Effector CD4-positive, alpha-beta T cell (primary cell): Measurements from ENCODE around the gene HCFC2.

Experiments
- DNase-seq: peaks from one replicate; pipeline ENCODE4 v3.0.0-alpha.2; 2020

Gene HCFC2

GRCh38 chr12:104126548-104126947, 62.2 kb downstream of the HCFC2 start:
- no peak for DNase-seq

- DNase-seq: no peak
Observed at GRCh38 chr12:104130760-104131159, 66.4 kb downstream of the HCFC2 start.

GRCh38 chr12:104131609-104132008, 67.3 kb downstream of the HCFC2 start:
- no peak for DNase-seq

DNA sequence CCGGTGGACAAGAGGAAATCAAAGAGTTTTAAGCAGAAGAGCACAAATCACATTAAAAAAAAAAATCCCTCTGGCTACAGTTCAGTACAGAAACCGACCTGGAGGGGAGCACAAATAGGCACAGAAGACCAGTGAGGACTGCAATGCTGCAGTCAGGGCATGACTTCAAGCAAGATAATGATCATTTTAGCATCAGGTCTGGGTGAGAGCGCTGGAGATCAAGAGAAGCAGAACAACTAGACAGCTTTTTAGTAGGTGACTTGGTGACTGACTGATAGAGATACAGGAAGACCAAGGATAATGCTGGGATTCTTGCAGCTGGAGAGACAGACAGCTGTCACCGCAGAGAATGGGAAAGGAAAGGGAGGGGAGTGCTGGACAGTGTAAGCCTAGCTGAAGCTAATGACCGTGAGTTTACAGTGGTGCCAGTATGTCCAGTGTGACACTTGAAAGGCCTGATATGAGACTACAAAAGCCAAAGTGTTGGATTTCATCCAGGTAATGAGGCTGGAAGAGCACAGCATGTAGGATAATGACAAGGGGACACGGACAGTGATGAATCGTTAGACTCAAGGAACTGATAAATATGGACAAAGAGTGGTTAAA, 68.1 kb downstream of the HCFC2 start:
- DNase-seq: no peak

- DNase-seq: no peak
Observed at GRCh38 chr12:104133321-104133720, 69.0 kb downstream of the HCFC2 start.

DNA sequence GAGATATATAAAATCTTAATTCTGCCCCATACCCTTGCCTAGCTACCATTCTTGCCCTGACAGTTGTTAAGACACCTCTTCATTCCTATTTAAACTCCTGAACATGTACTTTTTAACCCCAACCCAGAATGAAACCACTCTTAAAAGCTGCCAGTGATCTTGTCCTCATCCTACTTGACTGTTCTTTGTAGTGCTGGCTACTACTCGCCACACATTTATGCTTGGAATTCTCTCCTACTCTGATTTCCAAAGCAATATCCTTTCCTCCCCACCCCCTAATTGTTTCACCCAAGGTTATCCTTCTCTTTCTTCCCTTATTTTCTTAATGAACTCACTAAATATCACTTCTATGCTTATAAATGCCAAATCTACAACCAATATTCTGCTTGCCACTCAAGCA, 69.5 kb downstream of the HCFC2 start:
- no peak for DNase-seq

DNA sequence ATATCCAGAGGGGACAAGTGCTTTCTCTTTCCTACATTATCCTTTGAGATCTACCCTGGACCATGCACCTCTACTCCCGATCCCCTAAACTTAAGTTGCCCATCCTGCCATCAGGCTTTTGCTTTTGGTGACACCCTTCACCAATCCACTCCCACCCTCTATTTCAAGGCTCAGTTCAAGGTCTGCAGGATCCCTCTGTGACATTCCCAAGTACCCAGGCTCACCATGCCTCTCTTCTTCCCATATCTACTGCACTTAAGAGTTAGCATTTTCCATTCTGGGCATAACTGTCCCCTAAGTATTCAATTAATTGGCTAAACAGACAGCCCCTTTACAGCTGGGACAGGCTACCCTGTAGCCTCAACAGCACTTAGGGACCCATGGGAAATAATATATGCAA, 70.6 kb downstream of the HCFC2 start:
- no peak for DNase-seq

- no peak for DNase-seq
Observed at GRCh38 chr12:104136577-104136976, 72.2 kb downstream of the HCFC2 start.

DNA sequence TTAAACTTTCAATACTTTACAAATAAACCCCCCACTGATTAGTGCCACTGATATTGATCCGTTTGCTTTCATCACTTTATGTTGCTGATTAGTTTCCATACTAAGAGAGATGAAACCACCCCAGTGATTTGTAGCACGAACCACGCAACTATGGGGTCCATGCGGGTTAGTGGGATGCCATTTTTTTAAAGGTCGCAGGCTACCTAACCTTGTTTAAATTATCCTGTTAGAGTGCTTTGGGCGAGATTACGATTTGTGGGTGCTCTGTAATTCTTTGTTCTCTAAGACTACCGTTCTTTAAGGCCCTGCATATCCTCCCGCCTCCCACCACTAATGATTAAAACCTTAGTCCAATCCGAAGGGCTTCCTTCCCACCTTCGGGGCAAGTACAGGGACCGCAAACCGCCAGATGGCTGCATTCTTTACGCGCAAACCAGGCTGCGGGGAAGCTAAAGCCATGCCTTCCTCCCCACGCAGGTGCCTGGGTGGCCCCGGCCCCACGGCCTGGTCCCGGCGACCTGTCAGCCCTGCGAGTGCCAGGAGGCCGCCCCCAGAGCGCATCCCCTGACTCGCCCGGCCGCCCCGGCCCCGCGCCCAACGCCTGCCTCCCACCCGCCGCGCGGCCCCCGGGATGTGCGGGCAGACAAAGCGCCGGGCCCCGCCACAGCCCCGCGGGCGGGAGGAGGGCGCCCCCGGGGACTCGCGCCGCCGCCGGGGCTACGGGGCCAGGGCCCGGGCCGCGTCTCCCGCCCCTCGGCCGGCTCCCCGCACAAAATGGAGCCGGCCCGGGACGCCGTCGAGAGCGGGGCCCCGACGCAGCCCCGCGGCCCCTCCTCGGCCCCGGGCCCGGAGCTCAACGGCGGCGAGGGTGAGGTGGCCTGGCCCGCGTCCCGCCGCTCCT, 72.9 kb downstream of the HCFC2 start:
- peak; percentile 28 for DNase-seq

GRCh38 chr12:104137902-104138796, 73.8 kb downstream of the HCFC2 start, which contains the start of gene NFYB:
TSS of gene NFYB (minus strand) at chr12:104138210. CDS start at chr12:104135453, 2,757 bp downstream.
- DNase-seq: peak; percentile 90

DNA sequence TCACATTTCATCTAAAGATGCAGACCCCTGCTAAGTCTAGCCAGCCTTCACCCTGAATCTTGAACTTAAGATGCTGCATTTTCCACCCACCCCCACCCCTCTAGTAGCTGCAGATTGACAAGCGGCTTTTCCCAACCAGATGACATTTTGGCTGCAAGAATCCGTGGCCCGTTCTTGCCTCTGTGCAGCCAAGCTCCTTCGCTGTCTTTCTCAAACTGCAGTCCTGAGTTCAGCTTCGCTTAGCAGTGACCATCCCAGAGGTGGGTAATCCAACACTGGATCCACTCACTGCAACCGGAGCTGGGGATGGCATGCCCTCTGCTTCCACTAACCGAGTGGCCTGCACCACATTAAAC, 74.4 kb downstream of the HCFC2 start:
- DNase-seq: no peak

DNA sequence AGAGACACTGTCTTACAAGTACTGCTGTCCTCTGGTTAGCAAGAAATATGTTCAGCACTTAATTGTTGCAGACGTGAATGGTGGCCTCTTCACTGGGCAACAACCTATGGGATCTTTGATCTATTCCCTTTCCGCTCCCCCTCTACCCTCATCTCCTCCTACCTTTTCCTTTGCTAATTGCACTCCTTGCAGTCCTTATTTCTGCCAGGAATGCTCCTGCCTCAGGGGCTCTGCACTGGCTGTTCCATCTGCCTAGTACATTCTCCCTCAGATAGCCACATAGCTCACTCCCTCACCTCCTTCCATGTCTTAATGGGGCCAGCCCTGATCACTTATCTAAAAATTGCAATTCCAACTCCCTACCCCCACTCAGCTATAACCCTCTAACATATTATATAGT, 78.2 kb downstream of the HCFC2 start:
- DNase-seq: no peak

DNA sequence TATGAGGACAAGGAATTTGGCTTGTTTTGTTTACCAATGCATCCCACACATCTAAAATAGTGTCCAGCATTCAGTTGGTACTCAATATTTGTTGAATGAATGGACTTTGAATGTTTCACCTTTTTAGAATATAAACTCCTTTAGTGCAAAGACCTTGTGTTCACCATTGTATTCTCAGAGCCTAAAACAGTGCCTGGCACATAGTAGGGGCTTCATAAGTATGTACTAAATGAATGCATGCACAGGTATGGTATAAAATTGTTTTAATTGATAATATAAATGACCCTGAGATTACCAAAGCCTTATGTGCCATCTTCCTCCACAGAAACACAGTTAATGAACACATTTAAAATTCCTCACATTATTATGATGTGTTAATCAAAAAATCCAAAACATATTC, 78.7 kb downstream of the HCFC2 start:
- no peak for DNase-seq

GRCh38 chr12:104143918-104144317, 79.6 kb downstream of the HCFC2 start:
- no peak for DNase-seq

- no peak for DNase-seq
Observed at GRCh38 chr12:104147346-104147745, 83.0 kb downstream of the HCFC2 start.

GRCh38 chr12:104150416-104150815, 86.1 kb downstream of the HCFC2 start:
- DNase-seq: no peak

DNA sequence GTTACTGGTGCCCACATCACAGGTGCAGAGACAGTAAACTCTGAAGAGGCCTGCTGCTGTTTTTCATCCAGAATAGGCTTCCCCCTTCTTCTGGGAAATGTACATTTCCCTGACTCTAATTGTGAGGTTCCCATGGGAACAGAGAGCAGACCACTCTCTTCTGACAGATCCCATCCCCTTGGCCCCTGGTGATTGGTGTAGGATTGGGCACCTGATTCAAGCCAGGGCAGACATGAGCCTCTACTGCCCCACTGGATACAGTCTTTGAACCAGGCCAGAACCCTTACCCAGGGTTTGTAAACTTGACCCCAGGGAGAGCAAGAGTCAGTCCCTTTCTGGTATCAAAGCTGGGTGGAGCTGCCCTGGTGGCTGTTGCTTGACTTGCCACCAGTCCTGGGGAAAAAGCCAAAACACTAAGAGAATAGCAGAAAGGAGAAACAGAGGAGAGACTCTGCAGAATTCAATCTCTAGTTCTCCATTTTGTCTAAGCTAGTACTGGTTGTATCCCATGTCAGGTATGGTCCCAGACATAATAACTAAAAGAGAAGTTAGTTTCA, 88.4 kb downstream of the HCFC2 start:
- DNase-seq: no peak

GRCh38 chr12:104154286-104154685, 90.0 kb downstream of the HCFC2 start:
- no peak for DNase-seq

GRCh38 chr12:104154806-104155205, 90.5 kb downstream of the HCFC2 start:
- DNase-seq: no peak
